ENCODE data around the gene AGR2.
"Not testable (repeated sequence)": the region's sequence is repeated elsewhere in the genome, so short reads cannot be mapped to it uniquely, and the experiment has no call there.

Gene AGR2

DNA sequence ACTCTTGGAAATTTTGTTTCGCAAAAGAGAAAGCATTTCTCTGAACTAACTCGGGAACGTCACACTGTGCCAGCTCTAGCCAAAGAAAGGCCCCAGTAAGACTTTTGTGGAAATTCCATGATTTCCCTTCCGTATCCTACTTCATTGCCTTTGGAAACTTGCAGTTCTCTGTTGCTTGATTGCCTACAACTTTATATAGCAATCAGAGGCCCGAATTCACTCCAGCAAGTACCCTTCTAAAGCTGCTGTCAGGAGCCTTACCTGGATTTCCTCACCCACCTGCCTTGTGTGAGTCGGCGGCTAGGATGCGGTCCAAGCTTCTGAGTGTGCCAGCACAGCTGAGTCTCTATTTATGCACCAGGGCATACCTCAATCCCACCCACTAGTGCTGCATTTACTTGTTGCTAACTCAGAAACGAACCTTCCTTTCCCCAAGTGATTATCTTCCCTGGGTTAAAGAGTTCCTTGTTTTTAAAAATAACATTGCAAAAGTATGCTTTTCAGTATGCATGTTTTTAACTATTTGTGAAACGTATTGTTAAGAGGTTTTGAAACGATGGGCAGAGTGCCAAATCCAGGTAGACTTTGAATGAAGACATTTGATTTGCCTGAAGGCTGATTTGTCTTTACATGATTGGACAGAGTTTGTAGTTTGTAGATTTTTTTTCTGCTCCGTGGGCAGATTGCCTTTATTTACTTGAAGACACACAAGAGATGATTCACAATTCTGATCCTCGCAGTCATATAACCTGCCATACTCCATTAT is at the start of gene AGR2:
AGR2 (minus strand) TSS at position 326 of the 766 bp plus-strand sequence. CDS start 3,203 bp downstream, outside the sequence.
- no peak within 1 kb of the TSS for H3K4me3 ChIP-seq (ENCODE audit: low read depth, low read length)
- TF ChIP-seq, protein P1, sequence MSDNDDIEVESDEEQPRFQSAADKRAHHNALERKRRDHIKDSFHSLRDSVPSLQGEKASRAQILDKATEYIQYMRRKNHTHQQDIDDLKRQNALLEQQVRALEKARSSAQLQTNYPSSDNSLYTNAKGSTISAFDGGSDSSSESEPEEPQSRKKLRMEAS (IDR thresholded peaks at IDR 0.05; ENCODE audit: low read depth, low read length), result no peak
- TF ChIP-seq POLR2A (IDR thresholded peaks at IDR 0.05; ENCODE audit: extremely low read depth, insufficient read length) (no peak), MYC (IDR thresholded peaks at IDR 0.05; ENCODE audit: low read depth, low read length) (no peak)
- TF ChIP-seq, protein P2, sequence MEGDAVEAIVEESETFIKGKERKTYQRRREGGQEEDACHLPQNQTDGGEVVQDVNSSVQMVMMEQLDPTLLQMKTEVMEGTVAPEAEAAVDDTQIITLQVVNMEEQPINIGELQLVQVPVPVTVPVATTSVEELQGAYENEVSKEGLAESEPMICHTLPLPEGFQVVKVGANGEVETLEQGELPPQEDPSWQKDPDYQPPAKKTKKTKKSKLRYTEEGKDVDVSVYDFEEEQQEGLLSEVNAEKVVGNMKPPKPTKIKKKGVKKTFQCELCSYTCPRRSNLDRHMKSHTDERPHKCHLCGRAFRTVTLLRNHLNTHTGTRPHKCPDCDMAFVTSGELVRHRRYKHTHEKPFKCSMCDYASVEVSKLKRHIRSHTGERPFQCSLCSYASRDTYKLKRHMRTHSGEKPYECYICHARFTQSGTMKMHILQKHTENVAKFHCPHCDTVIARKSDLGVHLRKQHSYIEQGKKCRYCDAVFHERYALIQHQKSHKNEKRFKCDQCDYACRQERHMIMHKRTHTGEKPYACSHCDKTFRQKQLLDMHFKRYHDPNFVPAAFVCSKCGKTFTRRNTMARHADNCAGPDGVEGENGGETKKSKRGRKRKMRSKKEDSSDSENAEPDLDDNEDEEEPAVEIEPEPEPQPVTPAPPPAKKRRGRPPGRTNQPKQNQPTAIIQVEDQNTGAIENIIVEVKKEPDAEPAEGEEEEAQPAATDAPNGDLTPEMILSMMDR (IDR thresholded peaks at IDR 0.05; ENCODE audit: low read depth, low read length), result no peak
- no peak for DNase-seq (ENCODE audit: low read depth)

DNA sequence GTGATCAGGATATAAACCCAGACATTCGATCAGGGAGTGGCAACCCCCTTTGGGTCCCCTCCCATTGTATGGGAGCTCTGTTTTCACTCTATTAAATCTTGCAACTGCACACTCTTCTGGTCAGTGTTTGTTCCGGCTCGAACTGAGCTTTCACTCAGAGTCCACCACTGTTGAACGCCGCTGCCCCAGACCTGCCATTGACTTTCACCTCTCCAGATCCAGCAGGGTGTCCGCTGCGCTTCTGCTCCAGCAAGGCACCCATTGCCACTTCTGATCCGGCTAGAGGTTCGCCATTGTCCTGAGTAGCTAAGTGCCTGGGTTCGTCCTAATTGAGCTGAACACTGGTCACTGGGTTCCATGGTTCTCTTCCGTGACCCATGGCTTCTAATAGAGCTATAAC is 48.4 kb upstream of the AGR2 start:
- DNase-seq (ENCODE audit: low read depth); H3K4me3 ChIP-seq (ENCODE audit: low read depth, low read length): not testable (repeated sequence)

DNA sequence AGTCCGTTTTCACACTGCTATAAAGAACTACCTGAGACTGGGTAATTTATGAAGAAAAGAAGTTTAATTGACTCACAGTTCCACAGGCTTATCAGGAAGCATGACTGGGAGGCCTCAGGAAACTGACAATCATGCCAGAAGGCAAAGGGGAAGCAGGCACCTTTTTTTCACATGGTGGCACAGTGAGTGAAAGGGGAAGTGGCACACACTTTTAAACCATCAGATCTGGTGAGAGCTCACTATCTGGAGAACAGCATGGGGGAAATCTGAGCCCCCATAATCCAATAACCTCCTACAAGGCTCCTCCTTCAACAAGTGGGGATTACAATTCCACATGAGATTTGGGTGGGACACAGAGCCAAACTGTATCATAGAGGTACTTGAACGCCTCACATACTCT is 47.0 kb upstream of the AGR2 start:
- TF ChIP-seq, protein P1 (IDR thresholded peaks at IDR 0.05; ENCODE audit: low read depth, low read length), result no peak
- no peak for TF ChIP-seq POLR2A (IDR thresholded peaks at IDR 0.05; ENCODE audit: extremely low read depth, insufficient read length)
- TF ChIP-seq MYC (IDR thresholded peaks at IDR 0.05; ENCODE audit: low read depth, low read length), result no peak
- TF ChIP-seq, protein P2 (IDR thresholded peaks at IDR 0.05; ENCODE audit: low read depth, low read length), result no peak
- H3K4me3 ChIP-seq (ENCODE audit: low read depth, low read length), result no peak overlapping the region
- DNase-seq (ENCODE audit: low read depth), result peak; percentile 67

DNA sequence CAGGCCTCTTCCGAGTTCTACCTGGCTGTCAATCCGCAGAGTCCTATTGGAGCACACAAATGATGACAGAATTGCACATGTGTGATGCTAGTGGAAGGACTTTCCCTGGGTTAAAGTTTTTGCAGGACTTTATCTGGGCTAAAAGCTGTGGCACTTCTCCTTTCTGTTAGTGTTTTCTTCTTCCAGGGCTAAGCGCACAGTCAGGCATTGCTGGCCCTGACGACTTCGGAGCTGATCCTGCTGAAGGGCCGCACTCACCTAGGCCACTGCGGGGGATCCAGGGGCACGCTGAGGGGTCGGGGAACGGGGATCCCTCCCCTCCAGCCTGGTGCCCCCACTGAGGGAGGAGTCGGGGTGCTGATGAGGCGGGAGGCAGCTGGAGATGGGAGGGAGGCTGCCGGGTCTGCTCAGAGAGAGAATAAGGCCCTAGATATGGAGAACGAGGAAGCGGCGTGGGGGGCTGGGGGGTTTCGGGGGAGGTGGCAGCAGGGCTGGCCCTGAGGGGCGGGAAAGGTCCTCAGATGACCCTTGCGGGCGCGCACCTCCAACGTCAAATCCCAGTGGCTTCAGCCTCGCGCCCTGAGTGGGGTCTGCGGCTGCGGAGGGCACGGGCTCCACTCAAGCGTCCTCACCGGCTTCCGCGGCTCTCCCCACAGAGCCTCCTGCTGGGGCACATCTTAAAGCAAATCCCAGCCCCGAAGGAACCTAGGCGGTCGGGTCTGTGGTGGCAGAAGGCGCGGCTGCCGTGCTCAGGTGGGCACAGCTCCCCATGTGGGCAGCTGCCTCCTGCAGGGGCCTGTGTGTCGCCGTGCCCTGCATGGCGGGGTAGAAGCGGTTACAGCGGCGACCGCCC is 46.0 kb upstream of the AGR2 start:
- no peak overlapping the region for H3K4me3 ChIP-seq (ENCODE audit: low read depth, low read length)
- no peak for DNase-seq (ENCODE audit: low read depth)
- TF ChIP-seq MYC (IDR thresholded peaks at IDR 0.05; ENCODE audit: low read depth, low read length) (no peak), POLR2A (IDR thresholded peaks at IDR 0.05; ENCODE audit: extremely low read depth, insufficient read length) (no peak)
- TF ChIP-seq, protein P1 (IDR thresholded peaks at IDR 0.05; ENCODE audit: low read depth, low read length), result no peak
- TF ChIP-seq, protein P2 (IDR thresholded peaks at IDR 0.05; ENCODE audit: low read depth, low read length), result no peak

DNA sequence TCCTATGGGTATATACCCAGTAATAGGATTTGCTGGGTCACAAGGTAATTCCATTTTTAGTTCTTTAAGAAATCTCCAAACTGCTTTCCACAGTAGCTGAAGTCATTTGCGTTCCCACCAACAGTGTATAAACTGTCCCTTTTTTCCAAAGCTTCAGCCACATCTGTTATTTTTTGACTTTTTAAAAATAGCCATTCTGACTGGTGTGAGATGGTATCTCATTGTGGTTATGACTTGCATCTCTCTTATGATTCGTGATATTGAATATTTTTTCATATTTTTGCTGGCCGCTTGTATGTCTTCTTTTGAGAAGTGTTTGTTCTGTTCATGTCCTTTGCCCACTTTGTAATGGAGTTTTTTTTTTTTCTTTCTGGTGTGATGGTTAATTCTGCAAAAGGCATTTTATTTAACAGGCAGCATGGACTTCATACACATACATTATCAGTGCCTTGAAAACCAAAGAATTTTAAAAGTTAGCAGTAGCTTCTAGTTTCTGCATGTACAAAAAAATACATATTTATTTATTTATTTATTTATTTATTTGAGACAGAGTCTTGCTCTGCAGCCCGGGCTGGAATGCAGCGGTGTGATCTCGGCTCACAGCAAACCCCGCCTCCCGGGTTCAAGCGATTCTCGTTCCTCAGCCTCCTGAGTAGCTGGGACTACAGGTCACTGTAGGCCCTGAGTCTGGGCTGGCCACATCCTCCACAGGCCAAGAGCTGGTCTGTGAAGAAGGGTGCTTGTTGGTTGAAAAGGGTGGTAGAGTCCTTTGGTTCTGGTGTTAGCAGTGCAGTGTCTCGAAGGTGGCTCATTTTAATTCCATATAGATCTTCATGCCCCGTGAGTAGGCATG is 44.7 kb upstream of the AGR2 start:
- no peak for DNase-seq (ENCODE audit: low read depth)
- H3K4me3 ChIP-seq (ENCODE audit: low read depth, low read length), result no peak overlapping the region
- TF ChIP-seq MYC (IDR thresholded peaks at IDR 0.05; ENCODE audit: low read depth, low read length) (no peak), POLR2A (IDR thresholded peaks at IDR 0.05; ENCODE audit: extremely low read depth, insufficient read length) (no peak)
- TF ChIP-seq, protein P1 (IDR thresholded peaks at IDR 0.05; ENCODE audit: low read depth, low read length), result no peak
- TF ChIP-seq, protein P2 (IDR thresholded peaks at IDR 0.05; ENCODE audit: low read depth, low read length), result no peak

Measured in NB4 (cell line).